Measurements from ENCODE around the gene TSR3. TPM values are rescaled to one million over a fixed set of nuclear protein-coding genes. Genes with fewer than 3 reads are reported as not detected.
A peak's percentile ranks its signal among the peaks of the same experiment; 100 is the strongest.

TSR3 gene
- total and polyA plus RNA-seq, 2 of the 13 experiments (the other 11 are each of a cell fraction or from before 2014, with no cell fraction given), result 24.2 to 51.0 TPM

GRCh38 chr16:1331712-1332617 lies 19.7 kb downstream of the TSR3 start (continued):
- TF ChIP-seq POGK (CRISPR knock-in tag; conservative IDR thresholded peaks at IDR 0.05) (no peak), THAP11 (CRISPR knock-in tag; IDR thresholded peaks at IDR 0.05) (no peak), U2AF2 (IDR thresholded peaks at IDR 0.05; ENCODE audit: low read depth, low read length) (no peak), SRSF1 (optimal IDR thresholded peaks at IDR 0.05; ENCODE audit: low read depth, low read length) (no peak), TBX2 (CRISPR knock-in tag; IDR thresholded peaks at IDR 0.05; ENCODE audit: borderline replicate concordance) (no peak; the same call in none of the 2 replicates), NCOR1 (IDR thresholded peaks at IDR 0.05; ENCODE audit: borderline replicate concordance, low read length) (no peak), JDP2 (CRISPR knock-in tag; IDR thresholded peaks at IDR 0.05; ENCODE audit: borderline replicate concordance) (no peak), AGO2 (optimal IDR thresholded peaks at IDR 0.05; ENCODE audit: low read depth, low read length) (no peak), GATA4 (IDR thresholded peaks at IDR 0.05; ENCODE audit: borderline replicate concordance, low read depth) (no peak; the same call in 1 of the 2 replicates), ZNF468 (CRISPR knock-in tag; IDR thresholded peaks at IDR 0.05) (no peak), RARA (CRISPR knock-in tag; IDR thresholded peaks at IDR 0.05) (no peak), NFIB (CRISPR knock-in tag; IDR thresholded peaks at IDR 0.05; ENCODE audit: borderline replicate concordance) (no peak), ZNF10 (CRISPR knock-in tag; IDR thresholded peaks at IDR 0.05; ENCODE audit: borderline replicate concordance, low read depth) (no peak), ZNF12 (CRISPR knock-in tag; IDR thresholded peaks at IDR 0.05) (peak; percentile 58; the same call in 1 of the 2 replicates), SRF (IDR thresholded peaks at IDR 0.05; ENCODE audit: low read depth, low read length) (no peak)
- TF ChIP-seq, protein P1, sequence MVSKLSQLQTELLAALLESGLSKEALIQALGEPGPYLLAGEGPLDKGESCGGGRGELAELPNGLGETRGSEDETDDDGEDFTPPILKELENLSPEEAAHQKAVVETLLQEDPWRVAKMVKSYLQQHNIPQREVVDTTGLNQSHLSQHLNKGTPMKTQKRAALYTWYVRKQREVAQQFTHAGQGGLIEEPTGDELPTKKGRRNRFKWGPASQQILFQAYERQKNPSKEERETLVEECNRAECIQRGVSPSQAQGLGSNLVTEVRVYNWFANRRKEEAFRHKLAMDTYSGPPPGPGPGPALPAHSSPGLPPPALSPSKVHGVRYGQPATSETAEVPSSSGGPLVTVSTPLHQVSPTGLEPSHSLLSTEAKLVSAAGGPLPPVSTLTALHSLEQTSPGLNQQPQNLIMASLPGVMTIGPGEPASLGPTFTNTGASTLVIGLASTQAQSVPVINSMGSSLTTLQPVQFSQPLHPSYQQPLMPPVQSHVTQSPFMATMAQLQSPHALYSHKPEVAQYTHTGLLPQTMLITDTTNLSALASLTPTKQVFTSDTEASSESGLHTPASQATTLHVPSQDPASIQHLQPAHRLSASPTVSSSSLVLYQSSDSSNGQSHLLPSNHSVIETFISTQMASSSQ (IDR thresholded peaks at IDR 0.05; ENCODE audit: low read depth), result no peak
- TF ChIP-seq, protein P1 (CRISPR knock-in tag; IDR thresholded peaks at IDR 0.05; ENCODE audit: borderline replicate concordance), result no peak
- TF ChIP-seq, protein P2, sequence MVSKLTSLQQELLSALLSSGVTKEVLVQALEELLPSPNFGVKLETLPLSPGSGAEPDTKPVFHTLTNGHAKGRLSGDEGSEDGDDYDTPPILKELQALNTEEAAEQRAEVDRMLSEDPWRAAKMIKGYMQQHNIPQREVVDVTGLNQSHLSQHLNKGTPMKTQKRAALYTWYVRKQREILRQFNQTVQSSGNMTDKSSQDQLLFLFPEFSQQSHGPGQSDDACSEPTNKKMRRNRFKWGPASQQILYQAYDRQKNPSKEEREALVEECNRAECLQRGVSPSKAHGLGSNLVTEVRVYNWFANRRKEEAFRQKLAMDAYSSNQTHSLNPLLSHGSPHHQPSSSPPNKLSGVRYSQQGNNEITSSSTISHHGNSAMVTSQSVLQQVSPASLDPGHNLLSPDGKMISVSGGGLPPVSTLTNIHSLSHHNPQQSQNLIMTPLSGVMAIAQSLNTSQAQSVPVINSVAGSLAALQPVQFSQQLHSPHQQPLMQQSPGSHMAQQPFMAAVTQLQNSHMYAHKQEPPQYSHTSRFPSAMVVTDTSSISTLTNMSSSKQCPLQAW (CRISPR knock-in tag; IDR thresholded peaks at IDR 0.05), result no peak; the same call in none of the 2 replicates
- TF ChIP-seq, protein P3, sequence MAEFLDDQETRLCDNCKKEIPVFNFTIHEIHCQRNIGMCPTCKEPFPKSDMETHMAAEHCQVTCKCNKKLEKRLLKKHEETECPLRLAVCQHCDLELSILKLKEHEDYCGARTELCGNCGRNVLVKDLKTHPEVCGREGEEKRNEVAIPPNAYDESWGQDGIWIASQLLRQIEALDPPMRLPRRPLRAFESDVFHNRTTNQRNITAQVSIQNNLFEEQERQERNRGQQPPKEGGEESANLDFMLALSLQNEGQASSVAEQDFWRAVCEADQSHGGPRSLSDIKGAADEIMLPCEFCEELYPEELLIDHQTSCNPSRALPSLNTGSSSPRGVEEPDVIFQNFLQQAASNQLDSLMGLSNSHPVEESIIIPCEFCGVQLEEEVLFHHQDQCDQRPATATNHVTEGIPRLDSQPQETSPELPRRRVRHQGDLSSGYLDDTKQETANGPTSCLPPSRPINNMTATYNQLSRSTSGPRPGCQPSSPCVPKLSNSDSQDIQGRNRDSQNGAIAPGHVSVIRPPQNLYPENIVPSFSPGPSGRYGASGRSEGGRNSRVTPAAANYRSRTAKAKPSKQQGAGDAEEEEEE (CRISPR knock-in tag; IDR thresholded peaks at IDR 0.05; ENCODE audit: borderline replicate concordance), result no peak
